ENCODE results near the gene LRRC53.
A peak's percentile ranks its signal among the peaks of the same experiment; 100 is the strongest.

The LRRC53 gene

GRCh38 chr1:74502432-74502831 lies 10.0 kb downstream of the LRRC53 start:
- DNase-seq = no peak

DNA sequence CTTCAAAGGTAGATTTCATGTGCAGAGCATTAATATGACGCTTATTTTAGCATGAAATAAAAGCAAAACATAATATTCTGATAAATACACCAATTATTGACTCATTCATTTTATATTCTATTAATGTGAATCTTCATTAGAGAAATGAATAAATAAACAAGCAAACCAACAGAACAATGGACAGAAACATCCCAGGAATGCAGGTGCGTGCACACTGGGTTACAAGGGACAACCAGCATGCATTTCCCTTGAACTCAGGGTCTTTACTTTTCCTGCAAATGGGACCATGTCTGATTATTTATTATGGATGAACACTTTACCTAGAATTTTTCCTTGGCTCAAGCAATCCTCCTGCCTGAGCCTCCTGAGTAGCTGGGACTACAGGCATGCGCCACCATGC lies 13.5 kb downstream of the LRRC53 start:
- no peak for DNase-seq

- no peak for DNase-seq
Observed at GRCh38 chr1:74496669-74497068, 15.7 kb downstream of the LRRC53 start.

DNA sequence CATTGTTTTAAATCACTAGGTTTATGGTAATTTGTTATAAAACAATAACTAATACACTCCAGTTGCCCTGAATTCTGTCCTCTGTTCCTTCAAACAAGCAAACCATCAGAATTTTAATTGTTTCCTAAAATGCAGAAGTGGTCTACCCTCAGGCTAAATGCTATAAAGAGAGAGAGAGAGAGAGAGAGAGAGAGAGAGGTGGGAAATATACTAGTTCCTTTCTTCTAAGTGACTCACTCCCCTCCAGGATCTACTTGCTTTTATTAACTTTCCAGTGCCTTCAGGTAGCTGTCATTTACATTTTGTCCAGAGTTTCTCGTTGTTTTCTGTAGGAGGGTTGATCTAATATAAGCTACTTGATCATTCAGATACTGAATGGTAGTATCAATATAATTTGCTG lies 26.4 kb downstream of the LRRC53 start:
- no peak for DNase-seq

GRCh38 chr1:74485622-74486021 lies 26.8 kb downstream of the LRRC53 start:
- DNase-seq = no peak

DNA sequence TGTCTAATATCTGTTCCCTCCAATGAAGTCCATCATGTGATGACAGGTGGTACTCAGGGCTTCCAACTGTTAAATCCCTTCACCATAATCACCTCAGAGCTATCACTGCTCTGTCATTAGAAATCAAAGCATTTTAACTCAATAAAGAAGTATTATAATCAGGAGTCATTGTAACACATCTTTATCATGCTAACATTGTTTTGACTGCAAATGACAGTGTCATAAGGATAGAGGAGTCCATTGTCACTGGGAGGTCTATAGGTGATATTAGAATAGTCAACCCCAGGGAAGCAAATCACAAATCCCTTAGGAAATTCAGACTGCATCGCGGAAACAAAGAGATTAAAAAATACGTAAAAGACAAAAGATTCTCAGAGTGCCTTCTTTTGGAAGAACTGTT lies 30.8 kb downstream of the LRRC53 start:
- DNase-seq = no peak

- DNase-seq = no peak
Observed at GRCh38 chr1:74480068-74480467, 32.3 kb downstream of the LRRC53 start.

DNA sequence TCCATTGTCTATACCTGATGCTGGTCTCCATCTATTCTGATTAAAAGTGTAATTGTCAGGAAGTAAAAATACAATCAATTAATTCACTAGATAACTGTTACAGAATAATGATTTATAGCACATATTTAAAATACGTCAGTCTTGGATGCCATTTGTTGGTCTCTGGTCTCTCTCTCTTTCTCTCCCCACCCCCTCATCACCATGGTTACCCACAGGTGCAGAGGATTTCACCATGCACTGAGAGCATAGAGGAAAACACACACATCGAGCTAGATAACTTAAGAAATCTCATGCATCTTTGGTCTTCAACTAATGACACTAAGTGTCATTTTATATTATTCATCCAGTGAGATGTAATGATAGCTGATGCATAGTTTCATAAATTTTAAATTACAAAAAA lies 33.4 kb downstream of the LRRC53 start:
- DNase-seq = no peak

- DNase-seq = no peak
Observed at GRCh38 chr1:74474585-74474984, 37.8 kb downstream of the LRRC53 start.

DNA sequence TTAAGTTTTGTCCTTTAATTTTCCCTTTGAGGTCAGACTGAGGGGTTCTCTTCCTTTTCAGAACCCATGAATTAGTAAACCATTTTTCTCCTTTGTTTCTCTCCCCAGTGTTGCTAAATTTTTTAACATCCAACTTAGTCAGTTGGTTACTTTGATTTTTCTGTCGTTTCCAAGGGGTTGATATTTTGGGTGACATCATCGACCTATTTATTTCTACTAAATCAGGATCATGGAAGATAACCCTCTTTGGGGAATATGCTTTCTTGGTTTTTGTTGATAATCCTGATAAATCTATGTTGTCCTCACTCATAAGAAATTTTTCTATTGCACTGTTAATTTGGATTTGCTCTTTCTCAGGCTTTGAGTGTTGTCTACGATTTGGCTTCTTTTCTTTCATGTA lies 40.9 kb downstream of the LRRC53 start:
- no peak for DNase-seq

- DNase-seq = no peak
Observed at GRCh38 chr1:74470936-74471335, 41.5 kb downstream of the LRRC53 start.

DNA sequence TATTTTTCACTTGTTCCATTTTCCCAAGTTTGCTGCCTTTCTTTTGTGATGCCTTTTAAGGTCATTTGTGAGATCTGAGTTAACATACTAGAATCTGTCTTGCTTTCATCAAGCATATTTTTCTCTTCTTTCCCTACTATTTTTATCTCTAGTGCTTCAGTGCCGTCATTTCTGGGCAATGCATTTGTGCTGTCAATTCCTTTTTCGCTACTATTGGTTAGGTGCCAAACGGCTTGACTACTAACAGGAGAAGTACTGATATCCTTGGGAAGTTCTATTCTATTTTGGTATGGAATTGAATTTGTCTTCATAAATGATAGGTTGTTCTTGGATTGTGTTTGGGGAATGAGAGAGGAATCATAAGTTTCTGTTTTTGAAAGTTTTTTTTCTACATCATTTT lies 42.2 kb downstream of the LRRC53 start:
- no peak for DNase-seq

GRCh38 chr1:74468982-74469603 lies 43.3 kb downstream of the LRRC53 start:
- DNase-seq = no peak

DNA sequence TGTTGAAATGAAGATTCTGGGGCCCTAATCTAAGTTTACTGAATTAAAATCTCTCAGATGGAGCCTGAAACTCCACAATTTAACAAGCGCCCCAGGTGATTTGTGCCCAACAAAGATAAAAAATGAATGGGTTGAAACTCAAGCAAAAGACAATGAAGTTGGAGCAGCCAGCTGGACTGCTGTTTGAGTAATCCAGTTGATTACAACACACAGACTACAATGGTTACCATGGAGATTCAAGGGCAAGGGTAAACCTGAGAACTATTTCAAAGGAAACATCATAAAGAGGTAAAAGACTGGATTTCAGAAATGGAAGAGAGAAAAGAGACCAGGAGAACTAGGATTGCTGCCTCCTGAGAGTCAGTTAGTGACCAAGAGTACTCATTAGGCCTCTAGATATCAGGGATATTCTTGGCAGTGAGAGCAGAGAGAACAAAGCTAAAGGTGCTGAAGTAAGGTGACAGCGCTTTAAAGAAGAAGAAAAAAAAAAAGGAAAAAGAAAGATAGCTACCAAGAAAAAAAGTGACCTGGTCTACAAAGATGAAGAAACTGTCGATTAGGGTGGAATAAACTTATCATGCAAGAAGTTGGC lies 44.5 kb downstream of the LRRC53 start:
- DNase-seq = no peak

DNA sequence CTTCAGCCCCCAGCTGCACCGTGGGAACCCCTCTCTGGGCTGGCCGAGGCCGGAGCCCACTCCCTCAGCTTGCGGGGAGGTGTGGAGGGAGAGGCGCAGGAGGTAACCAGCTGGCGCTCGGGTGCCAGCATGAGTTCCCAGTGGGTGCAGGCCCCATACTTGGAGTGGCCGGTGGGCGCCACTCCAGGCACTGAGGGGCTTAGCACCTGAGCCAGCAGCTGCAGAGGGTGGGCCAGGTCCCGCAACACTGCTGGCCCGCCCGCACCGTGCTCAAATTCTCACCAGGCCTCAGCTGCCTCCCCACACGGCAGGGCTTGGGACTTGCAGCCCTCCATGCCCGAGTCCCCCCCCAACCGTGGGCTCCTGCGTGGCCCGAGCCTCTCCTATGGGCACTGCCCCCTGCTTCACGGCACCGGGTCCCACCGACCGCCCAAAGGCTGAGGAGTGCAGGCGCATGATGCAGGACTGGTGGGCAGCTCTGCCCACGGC lies 47.2 kb downstream of the LRRC53 start:
- peak; percentile 16 for DNase-seq

GRCh38 chr1:74464037-74464436 lies 48.4 kb downstream of the LRRC53 start:
- DNase-seq = no peak

- DNase-seq = no peak
Observed at GRCh38 chr1:74463333-74463988, 49.0 kb downstream of the LRRC53 start.

DNA sequence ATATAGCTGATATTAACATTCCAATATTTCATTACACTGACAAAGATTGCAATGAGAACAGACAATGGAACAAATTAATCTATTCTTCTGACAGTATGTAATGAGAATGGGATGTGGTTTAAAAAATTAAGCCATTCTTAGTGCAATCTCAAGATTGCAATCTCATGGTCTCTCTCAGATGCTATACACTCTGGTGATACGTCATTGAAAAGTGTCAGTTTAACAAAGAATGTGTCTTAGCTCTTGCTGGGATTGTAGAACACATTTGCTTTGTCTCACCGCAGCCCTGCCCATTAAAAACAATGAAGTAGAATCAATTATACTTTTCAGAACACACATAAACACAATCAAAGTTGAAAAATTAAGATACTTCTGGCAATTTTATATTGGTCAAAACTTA lies 55.2 kb downstream of the LRRC53 start:
- no peak for DNase-seq

- DNase-seq = no peak
Observed at GRCh38 chr1:74455390-74455789, 57.0 kb downstream of the LRRC53 start.

- DNase-seq = no peak
Observed at GRCh38 chr1:74453277-74453676, 59.1 kb downstream of the LRRC53 start.

DNA sequence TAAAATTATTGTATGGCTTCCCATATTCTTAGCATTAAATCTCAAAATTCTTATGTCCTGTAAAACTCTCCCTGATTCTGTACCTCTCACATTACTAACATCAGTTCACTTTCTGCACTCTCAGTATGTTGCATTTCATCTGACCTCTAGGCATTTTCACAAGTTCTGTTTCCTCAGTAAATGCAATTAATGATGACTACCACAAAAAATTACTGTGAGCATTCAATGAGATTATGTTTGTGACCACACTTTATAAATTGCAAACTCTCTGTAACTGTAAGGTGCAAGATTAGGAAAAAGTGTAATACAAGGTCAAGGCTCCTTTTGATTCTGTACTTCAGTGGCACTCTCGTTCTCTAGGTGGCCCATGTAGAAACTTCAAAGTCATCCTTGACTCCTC lies 60.4 kb downstream of the LRRC53 start:
- DNase-seq = no peak

- no peak for DNase-seq
Observed at GRCh38 chr1:74437035-74437434, 75.4 kb downstream of the LRRC53 start.

GRCh38 chr1:74436078-74436477 lies 76.3 kb downstream of the LRRC53 start:
- DNase-seq = no peak

DNA sequence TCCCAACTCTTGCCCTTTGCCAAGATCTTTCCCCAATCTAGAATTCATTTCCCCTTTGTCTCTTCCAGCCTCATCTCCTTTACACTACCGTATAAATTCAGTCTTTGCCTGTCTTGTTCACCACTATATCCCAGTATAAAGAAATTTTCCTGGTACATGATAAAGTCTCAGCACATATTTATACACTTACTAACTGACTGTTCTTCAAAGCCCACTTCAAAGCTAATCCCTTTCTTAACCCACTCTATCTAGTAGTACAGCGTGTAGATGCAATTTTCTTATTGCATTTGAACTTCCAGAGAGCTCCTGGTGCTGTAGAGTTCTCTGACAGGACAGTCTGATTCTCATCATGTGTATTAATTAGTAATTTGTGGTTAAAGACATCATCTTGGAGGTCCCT lies 78.1 kb downstream of the LRRC53 start:
- DNase-seq = no peak

DNA sequence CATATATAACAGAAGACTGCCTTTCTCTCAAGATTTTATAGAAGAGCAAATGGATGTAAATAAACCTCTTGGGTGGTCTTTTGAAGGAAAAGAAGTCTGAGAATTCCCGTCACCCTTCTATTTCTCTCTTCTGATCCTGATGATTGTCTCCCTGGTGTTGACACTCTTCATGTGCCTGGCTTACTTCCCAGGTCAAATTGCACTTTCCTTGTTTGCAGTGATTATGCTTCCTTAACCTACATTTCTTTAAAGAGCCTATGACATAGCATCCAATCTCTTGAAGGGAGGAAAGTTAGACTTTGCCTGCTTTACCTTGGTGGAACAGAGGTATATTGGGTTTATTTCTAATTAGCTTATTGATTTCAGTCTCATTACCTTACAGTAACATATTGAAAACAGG lies 80.1 kb downstream of the LRRC53 start:
- no peak for DNase-seq
